Measurements from ENCODE around the gene ACKR1.

Gene ACKR1

DNA sequence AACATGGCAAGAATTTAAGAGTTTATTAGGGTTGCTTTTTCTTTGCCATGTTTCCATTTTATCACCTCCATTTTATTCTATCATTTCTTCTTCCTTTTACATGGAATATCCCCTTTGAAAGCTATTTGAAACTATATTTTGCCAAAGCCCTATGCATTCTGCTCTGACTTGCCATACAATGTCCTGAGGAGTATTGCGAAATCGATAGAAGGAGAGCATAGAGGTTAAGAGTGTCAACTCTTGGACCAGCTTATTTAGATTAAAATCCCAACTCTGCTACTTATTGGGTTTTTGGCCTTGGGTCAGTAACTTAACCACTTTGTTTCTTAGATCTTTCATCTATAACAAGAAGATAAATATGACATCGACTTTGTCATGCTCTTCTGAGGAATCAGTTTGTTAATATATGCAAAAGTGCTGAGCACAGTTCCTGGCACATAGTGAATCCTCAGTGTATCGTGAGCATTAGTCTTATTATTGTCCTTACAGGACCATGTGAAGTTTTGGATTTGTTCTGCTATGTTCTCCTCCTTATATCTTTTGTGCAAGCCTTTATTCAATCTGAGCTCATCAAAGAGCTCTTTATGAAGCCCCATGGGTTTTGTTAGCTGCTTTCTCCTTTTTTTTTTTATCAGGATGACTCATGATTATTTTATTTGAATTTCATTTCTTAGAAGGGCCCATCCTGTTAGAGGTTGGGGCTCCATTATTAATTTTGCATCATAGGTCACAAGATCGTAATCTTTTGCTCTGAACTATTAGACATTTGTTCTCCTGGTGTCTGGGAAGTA is 17.6 kb downstream of the ACKR1 start:
- no peaks in the 10 kb centered on the region for H3K27me3 ChIP-seq (ENCODE audit: control insufficient read depth in 2 of 2, insufficient read depth in 2 of 2, low read length in 2 of 2)
- H3K27ac ChIP-seq (ENCODE audit: low read depth in 2 of 2, low read length in 2 of 2), result no peak overlapping the region
- H3K36me3 ChIP-seq (ENCODE audit: control insufficient read depth in 2 of 2, insufficient read depth in 2 of 2, low read length in 2 of 2), result no peaks in the 10 kb centered on the region
- no peaks in the 10 kb centered on the region for H3K9me3 ChIP-seq (ENCODE audit: control insufficient read depth in 2 of 2, low read length in 2 of 2)
- no peak overlapping the region for H3K4me3 ChIP-seq (ENCODE audit: low read length in 2 of 2)
- no peaks in the 10 kb centered on the region for H3K4me1 ChIP-seq (ENCODE audit: control insufficient read depth in 2 of 2, insufficient read depth in 2 of 2, low read length in 2 of 2)
- no peak overlapping the region for H3K9ac ChIP-seq (ENCODE audit: low read depth in 1 of 2, low read length in 2 of 2)

DNA sequence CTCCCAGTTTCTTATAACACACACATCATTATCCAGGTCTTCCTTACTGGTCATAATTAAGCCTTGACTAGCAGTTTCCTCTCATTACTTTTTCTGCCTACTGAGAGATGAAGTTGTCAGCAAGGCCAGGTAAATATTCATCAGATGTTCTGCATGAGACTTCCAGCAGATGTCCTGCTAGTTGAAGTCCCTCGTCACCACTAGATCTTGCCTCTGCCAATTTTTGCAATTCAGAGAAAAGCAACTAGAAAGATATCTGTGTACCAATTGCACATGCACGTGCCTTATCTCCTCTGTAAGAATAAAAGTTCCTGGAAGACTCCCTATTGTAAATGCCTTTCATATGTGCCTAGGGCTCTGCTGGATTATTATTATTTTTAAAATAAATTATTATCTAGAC is 18.3 kb downstream of the ACKR1 start:
- Histone ChIP-seq H3K27me3 (ENCODE audit: control insufficient read depth in 2 of 2, insufficient read depth in 2 of 2, low read length in 2 of 2) (no peaks in the 10 kb centered on the region), H3K27ac (ENCODE audit: low read depth in 2 of 2, low read length in 2 of 2) (no peak overlapping the region), H3K4me1 (ENCODE audit: control insufficient read depth in 2 of 2, insufficient read depth in 2 of 2, low read length in 2 of 2) (no peaks in the 10 kb centered on the region), H3K9ac (ENCODE audit: low read depth in 1 of 2, low read length in 2 of 2) (no peak overlapping the region), H3K9me3 (ENCODE audit: control insufficient read depth in 2 of 2, low read length in 2 of 2) (no peaks in the 10 kb centered on the region), H3K36me3 (ENCODE audit: control insufficient read depth in 2 of 2, insufficient read depth in 2 of 2, low read length in 2 of 2) (no peaks in the 10 kb centered on the region), H3K4me3 (ENCODE audit: low read length in 2 of 2) (no peak overlapping the region)

DNA sequence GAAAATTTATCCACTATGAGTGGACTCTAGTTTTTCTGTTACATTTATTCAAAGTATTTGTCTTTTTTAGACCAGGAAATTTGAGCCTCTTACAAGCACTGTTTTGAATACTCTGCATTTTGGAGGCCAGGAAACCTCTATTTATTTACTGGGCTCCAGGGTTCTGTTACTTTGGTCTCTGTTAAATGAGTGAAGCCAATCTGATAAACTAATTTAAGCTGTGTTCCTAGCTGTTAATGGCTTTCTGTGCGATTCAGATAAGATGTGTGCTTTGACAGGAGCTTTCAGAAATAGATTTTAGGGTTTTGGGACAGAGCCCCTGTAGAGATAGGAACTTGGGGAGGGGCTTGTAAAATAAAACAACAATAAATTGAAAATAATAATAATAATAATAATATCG is 23.9 kb downstream of the ACKR1 start:
- Histone ChIP-seq H3K9me3 (ENCODE audit: control insufficient read depth in 2 of 2, low read length in 2 of 2) (no peaks in the 10 kb centered on the region), H3K4me3 (ENCODE audit: low read length in 2 of 2) (no peak overlapping the region), H3K36me3 (ENCODE audit: control insufficient read depth in 2 of 2, insufficient read depth in 2 of 2, low read length in 2 of 2) (no peaks in the 10 kb centered on the region), H3K9ac (ENCODE audit: low read depth in 1 of 2, low read length in 2 of 2) (no peak overlapping the region), H3K4me1 (ENCODE audit: control insufficient read depth in 2 of 2, insufficient read depth in 2 of 2, low read length in 2 of 2) (no peaks in the 10 kb centered on the region), H3K27me3 (ENCODE audit: control insufficient read depth in 2 of 2, insufficient read depth in 2 of 2, low read length in 2 of 2) (no peaks in the 10 kb centered on the region), H3K27ac (ENCODE audit: low read depth in 2 of 2, low read length in 2 of 2) (no peak overlapping the region)

DNA sequence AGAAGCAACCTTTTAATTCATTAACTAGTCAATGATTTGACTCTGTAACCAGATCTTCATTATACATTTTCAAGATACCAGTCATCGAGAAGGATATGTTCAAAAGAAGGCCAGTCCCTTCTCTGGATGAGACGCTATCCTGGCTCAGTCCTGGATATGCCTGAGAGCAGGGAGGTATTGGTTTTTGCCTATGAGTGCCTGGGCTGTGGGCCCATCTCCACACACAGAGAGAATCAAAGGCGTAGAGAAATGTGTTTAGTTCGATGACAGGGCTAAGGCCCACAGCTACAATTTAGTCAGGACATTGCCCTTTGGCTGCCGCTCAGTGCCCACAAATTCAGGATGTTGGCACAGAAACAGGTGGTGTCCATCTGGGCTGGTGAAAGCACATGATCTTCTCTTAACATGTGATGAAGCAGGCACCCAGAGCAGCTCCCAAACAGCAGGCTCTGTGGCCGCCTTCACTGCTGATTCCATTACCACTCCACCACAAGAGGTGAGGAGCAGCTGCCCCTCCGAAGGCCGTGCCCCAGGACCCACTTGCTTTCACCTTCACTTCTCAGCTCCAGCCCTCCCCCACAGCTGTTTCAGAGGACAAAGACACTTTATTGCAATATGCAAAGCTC is 24.7 kb downstream of the ACKR1 start:
- no peak overlapping the region for H3K4me3 ChIP-seq (ENCODE audit: low read length in 2 of 2)
- H3K9ac ChIP-seq (ENCODE audit: low read depth in 1 of 2, low read length in 2 of 2), result no peak overlapping the region
- H3K4me1 ChIP-seq (ENCODE audit: control insufficient read depth in 2 of 2, insufficient read depth in 2 of 2, low read length in 2 of 2), result no peaks in the 10 kb centered on the region
- no peaks in the 10 kb centered on the region for H3K9me3 ChIP-seq (ENCODE audit: control insufficient read depth in 2 of 2, low read length in 2 of 2)
- no peak overlapping the region for H3K27ac ChIP-seq (ENCODE audit: low read depth in 2 of 2, low read length in 2 of 2)
- H3K36me3 ChIP-seq (ENCODE audit: control insufficient read depth in 2 of 2, insufficient read depth in 2 of 2, low read length in 2 of 2), result no peaks in the 10 kb centered on the region
- no peaks in the 10 kb centered on the region for H3K27me3 ChIP-seq (ENCODE audit: control insufficient read depth in 2 of 2, insufficient read depth in 2 of 2, low read length in 2 of 2)

DNA sequence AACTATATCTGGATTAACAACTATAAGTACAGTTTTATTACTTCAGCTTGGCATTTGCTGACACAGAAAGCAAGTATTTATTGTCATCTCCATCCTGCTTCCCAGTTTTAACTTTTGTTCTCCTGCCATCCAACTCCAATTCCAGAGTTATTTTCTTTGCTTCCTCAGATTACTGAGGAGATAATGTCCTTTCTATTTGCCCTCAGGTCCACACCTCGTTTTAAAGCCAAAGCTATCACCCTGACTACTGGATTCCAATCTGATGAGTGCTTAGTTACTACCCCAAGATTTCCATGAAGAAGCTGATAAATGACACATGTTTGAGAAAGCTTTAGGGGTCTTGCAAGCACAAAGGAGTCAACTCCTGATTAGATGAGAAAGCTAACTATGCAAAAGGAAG is 25.2 kb downstream of the ACKR1 start:
- Histone ChIP-seq H3K9me3 (ENCODE audit: control insufficient read depth in 2 of 2, low read length in 2 of 2) (no peaks in the 10 kb centered on the region), H3K4me3 (ENCODE audit: low read length in 2 of 2) (no peak overlapping the region), H3K4me1 (ENCODE audit: control insufficient read depth in 2 of 2, insufficient read depth in 2 of 2, low read length in 2 of 2) (no peaks in the 10 kb centered on the region), H3K36me3 (ENCODE audit: control insufficient read depth in 2 of 2, insufficient read depth in 2 of 2, low read length in 2 of 2) (no peaks in the 10 kb centered on the region), H3K9ac (ENCODE audit: low read depth in 1 of 2, low read length in 2 of 2) (no peak overlapping the region), H3K27me3 (ENCODE audit: control insufficient read depth in 2 of 2, insufficient read depth in 2 of 2, low read length in 2 of 2) (no peaks in the 10 kb centered on the region), H3K27ac (ENCODE audit: low read depth in 2 of 2, low read length in 2 of 2) (no peak overlapping the region)

DNA sequence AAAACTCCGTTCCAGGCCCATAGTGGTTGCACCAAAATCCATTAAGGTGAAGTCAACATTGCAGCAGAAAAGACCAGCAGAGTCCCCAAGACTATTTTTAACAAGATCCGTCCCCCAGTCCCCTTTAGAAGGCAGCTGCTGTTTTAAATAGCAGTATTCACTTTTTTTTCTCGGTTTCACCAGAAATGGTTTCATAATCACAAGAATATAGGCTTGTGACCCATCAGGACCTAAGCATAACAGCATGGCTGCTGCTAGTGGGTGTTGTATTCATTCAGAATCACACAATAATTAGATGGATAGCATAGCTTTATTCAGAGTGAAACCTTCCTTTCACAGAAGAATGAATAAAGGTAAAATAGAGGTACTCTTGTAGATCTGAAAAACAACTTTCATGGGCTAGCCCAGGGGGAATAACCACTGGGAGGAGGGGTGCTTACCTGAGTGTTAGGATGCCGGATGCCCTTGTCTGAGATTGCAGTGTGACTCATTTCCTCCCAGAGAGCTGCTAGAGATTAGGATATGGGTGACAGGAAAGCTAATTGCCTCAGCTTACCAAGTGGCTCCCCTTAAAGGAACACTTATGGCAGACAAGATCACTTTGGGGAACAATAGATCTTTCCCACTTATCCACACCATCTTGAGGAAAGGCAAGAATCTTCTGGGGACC is 35.0 kb downstream of the ACKR1 start:
- Histone ChIP-seq H3K27me3 (ENCODE audit: control insufficient read depth in 2 of 2, insufficient read depth in 2 of 2, low read length in 2 of 2) (no peaks in the 10 kb centered on the region), H3K36me3 (ENCODE audit: control insufficient read depth in 2 of 2, insufficient read depth in 2 of 2, low read length in 2 of 2) (no peaks in the 10 kb centered on the region), H3K9ac (ENCODE audit: low read depth in 1 of 2, low read length in 2 of 2) (no peak overlapping the region), H3K9me3 (ENCODE audit: control insufficient read depth in 2 of 2, low read length in 2 of 2) (no peaks in the 10 kb centered on the region), H3K4me1 (ENCODE audit: control insufficient read depth in 2 of 2, insufficient read depth in 2 of 2, low read length in 2 of 2) (no peaks in the 10 kb centered on the region), H3K27ac (ENCODE audit: low read depth in 2 of 2, low read length in 2 of 2) (no peak overlapping the region), H3K4me3 (ENCODE audit: low read length in 2 of 2) (no peak overlapping the region)

DNA sequence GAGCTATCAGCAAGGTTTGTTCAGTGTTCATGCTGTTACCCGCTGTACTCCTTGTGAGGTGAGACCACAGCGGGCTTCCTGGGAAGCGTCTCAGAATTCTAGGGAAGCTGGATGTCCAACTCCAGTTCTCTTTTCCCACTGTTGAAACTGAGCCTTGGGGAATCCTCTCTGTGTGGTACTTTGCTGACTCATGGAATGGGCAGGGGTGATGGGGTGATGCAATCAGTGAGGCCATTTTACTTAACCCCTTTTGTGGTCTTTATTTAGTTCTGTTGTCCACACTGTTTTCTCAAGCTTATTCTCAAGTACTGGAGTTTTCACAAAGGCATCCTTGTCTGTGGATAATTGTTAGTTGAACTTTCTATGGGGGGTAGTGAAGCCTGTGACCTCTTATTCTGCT is 42.6 kb downstream of the ACKR1 start:
- no peak overlapping the region for H3K4me3 ChIP-seq (ENCODE audit: low read length in 2 of 2)
- H3K27ac ChIP-seq (ENCODE audit: low read depth in 2 of 2, low read length in 2 of 2), result no peak overlapping the region
- H3K36me3 ChIP-seq (ENCODE audit: control insufficient read depth in 2 of 2, insufficient read depth in 2 of 2, low read length in 2 of 2), result no peaks in the 10 kb centered on the region
- no peaks in the 10 kb centered on the region for H3K27me3 ChIP-seq (ENCODE audit: control insufficient read depth in 2 of 2, insufficient read depth in 2 of 2, low read length in 2 of 2)
- H3K4me1 ChIP-seq (ENCODE audit: control insufficient read depth in 2 of 2, insufficient read depth in 2 of 2, low read length in 2 of 2), result no peaks in the 10 kb centered on the region
- no peaks in the 10 kb centered on the region for H3K9me3 ChIP-seq (ENCODE audit: control insufficient read depth in 2 of 2, low read length in 2 of 2)
- H3K9ac ChIP-seq (ENCODE audit: low read depth in 1 of 2, low read length in 2 of 2), result no peak overlapping the region

DNA sequence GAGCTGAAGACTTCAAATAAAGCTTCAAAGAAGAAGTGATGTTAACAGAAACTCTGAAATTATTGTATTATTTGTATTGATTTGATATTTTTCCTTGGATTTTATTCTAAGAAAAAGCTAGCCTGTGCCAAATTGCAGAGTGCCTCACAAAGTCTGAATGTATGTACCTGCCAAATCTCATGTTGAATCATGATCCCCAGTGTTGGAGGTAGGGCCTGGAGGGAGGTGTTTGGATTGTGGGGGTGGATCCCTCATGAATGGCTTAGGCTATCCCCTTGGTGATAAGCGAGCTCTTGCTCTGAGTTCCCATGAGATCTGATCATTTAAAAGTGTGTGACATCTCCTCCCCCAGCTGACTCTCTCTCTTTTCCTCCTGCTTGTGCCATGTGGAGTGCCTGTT is 43.6 kb downstream of the ACKR1 start:
- Histone ChIP-seq H3K4me3 (ENCODE audit: low read length in 2 of 2) (no peak overlapping the region), H3K9me3 (ENCODE audit: control insufficient read depth in 2 of 2, low read length in 2 of 2) (no peaks in the 10 kb centered on the region), H3K4me1 (ENCODE audit: control insufficient read depth in 2 of 2, insufficient read depth in 2 of 2, low read length in 2 of 2) (no peaks in the 10 kb centered on the region), H3K9ac (ENCODE audit: low read depth in 1 of 2, low read length in 2 of 2) (no peak overlapping the region), H3K27ac (ENCODE audit: low read depth in 2 of 2, low read length in 2 of 2) (no peak overlapping the region), H3K36me3 (ENCODE audit: control insufficient read depth in 2 of 2, insufficient read depth in 2 of 2, low read length in 2 of 2) (no peaks in the 10 kb centered on the region), H3K27me3 (ENCODE audit: control insufficient read depth in 2 of 2, insufficient read depth in 2 of 2, low read length in 2 of 2) (no peaks in the 10 kb centered on the region)

DNA sequence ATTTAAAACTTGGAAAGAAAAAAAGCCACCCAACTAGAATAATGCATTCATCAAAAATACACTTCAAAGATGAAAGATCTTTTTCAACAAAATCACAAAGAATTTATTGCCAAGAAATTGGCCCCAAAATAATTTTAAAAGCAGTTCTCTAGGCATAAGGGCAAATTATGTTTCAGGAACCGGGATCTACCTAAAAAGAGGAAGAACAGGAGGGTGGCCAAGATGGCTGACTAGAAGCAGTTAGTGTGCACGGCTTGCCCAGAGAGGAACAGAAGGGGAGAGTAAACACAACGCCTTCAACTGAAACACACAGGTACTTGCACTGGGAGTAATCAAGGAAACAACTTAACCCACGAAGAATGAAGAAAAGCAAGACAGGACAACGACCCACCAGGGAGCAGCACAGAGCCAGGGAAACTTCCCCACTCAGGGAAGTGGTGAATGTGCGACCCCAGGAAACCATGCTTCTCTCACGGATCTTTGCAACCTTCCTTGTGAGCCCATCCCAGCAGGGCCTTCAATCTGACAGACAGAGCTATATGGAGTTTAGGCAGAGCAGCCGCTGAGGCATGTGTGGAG is 46.1 kb downstream of the ACKR1 start:
- Histone ChIP-seq H3K4me1 (ENCODE audit: control insufficient read depth in 2 of 2, insufficient read depth in 2 of 2, low read length in 2 of 2) (no peaks in the 10 kb centered on the region), H3K9ac (ENCODE audit: low read depth in 1 of 2, low read length in 2 of 2) (no peak overlapping the region), H3K9me3 (ENCODE audit: control insufficient read depth in 2 of 2, low read length in 2 of 2) (no peaks in the 10 kb centered on the region), H3K27ac (ENCODE audit: low read depth in 2 of 2, low read length in 2 of 2) (no peak overlapping the region), H3K36me3 (ENCODE audit: control insufficient read depth in 2 of 2, insufficient read depth in 2 of 2, low read length in 2 of 2) (no peaks in the 10 kb centered on the region), H3K27me3 (ENCODE audit: control insufficient read depth in 2 of 2, insufficient read depth in 2 of 2, low read length in 2 of 2) (no peaks in the 10 kb centered on the region), H3K4me3 (ENCODE audit: low read length in 2 of 2) (no peak overlapping the region)
